Measurements from ENCODE around the gene TENM3.
"Not testable (repeated sequence)": the region's sequence is repeated elsewhere in the genome, so short reads cannot be mapped to it uniquely, and the experiment has no call there.

TENM3 gene

GRCh38 chr4:182348779-182349326, 105.7 kb downstream of the TENM3 start:
- no peak for DNase-seq
- Mint-ChIP-seq H3K36me3 (ENCODE audit: insufficient read depth) (no peaks in the 10 kb centered on the region), H3K27ac (no peak overlapping the region), H3K27me3 (peaks cover 0 to 6% of the 10 kb centered on the region in 2 donors), H3K4me3 (no peak overlapping the region), H3K4me1 (ENCODE audit: low read depth in 2 of 2) (no peaks in the 10 kb centered on the region), H3K9me3 (no peaks in the 10 kb centered on the region)
- no peak for ATAC-seq (replicated peaks)

- no peaks in the 10 kb centered on the region for H3K36me3 Mint-ChIP-seq (ENCODE audit: insufficient read depth)
- H3K4me1 Mint-ChIP-seq (ENCODE audit: low read depth in 2 of 2) = no peaks in the 10 kb centered on the region
- H3K9me3 Mint-ChIP-seq = peaks cover 3 to 5% of the 10 kb centered on the region in 2 donors
- no peak overlapping the region for H3K4me3 Mint-ChIP-seq
- DNase-seq = no peak
- H3K27me3 Mint-ChIP-seq = peaks cover 0 to 6% of the 10 kb centered on the region in 2 donors
- H3K27ac Mint-ChIP-seq = no peak overlapping the region
- ATAC-seq (replicated peaks) = no peak
Observed at GRCh38 chr4:182350041-182350440, 106.8 kb downstream of the TENM3 start.

DNA sequence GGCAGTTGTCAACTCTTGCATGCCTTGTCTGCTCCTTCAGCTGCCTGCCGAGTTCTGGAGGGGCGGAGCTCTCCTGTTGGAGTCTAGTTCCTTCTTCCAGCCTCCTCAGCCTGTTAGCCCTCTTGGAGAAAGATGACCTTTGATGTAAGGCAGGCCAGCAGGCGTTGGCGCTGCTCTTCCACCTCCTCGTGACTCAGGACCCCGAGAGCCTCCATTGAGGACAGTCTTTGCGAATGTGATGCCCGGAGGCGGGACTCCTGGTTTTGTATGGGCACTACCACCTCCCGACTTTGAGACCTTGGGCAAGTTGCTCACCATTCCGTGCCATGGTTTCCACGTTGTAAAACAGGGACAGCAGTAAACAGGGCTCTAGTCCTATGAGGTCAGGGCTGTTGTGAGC, 108.3 kb downstream of the TENM3 start:
- H3K27ac Mint-ChIP-seq = no peak overlapping the region
- no peaks in the 10 kb centered on the region for H3K36me3 Mint-ChIP-seq (ENCODE audit: insufficient read depth)
- ATAC-seq (replicated peaks) = no peak
- H3K4me1 Mint-ChIP-seq (ENCODE audit: low read depth in 2 of 2) = no peaks in the 10 kb centered on the region
- H3K27me3 Mint-ChIP-seq = peaks cover 0 to 6% of the 10 kb centered on the region in 2 donors
- H3K9me3 Mint-ChIP-seq = peaks cover 7 to 13% of the 10 kb centered on the region in 2 donors
- no peak overlapping the region for H3K4me3 Mint-ChIP-seq
- DNase-seq = no peak

DNA sequence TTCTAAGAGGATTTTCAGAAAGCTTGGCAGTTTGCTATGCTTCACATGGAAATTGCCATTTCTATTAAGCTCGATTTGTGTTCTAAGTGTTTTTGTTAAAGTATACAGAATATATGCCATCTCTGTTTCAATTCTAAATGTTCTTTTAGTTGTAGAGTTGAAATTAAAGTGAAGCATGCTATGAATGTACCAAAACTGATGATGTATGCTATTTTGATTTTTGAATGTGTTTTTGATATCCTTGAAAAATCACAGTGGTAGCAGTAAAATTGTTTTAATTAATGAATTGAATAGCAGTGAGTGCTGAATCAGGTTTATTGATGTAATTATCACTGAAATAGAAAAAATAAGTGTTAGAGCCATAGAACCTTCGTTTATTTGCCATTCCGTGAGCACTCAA, 110.9 kb downstream of the TENM3 start:
- no peaks in the 10 kb centered on the region for H3K4me1 Mint-ChIP-seq (ENCODE audit: low read depth in 2 of 2)
- ATAC-seq (replicated peaks) (no peak), DNase-seq (no peak)
- no peak overlapping the region for H3K4me3 Mint-ChIP-seq
- H3K27me3 Mint-ChIP-seq = no peaks in the 10 kb centered on the region
- peaks cover 7 to 13% of the 10 kb centered on the region in 2 donors for H3K9me3 Mint-ChIP-seq
- H3K27ac Mint-ChIP-seq = no peak overlapping the region
- H3K36me3 Mint-ChIP-seq (ENCODE audit: insufficient read depth) = no peaks in the 10 kb centered on the region

- Mint-ChIP-seq H3K36me3 (ENCODE audit: insufficient read depth) (no peaks in the 10 kb centered on the region), H3K9me3 (peaks cover 7 to 13% of the 10 kb centered on the region in 2 donors), H3K4me3 (no peak overlapping the region), H3K27ac (no peak overlapping the region), H3K4me1 (ENCODE audit: low read depth in 2 of 2) (no peaks in the 10 kb centered on the region), H3K27me3 (no peaks in the 10 kb centered on the region)
- ATAC-seq (replicated peaks) (no peak), DNase-seq (no peak)
Observed at GRCh38 chr4:182354867-182355266, 111.7 kb downstream of the TENM3 start.

DNA sequence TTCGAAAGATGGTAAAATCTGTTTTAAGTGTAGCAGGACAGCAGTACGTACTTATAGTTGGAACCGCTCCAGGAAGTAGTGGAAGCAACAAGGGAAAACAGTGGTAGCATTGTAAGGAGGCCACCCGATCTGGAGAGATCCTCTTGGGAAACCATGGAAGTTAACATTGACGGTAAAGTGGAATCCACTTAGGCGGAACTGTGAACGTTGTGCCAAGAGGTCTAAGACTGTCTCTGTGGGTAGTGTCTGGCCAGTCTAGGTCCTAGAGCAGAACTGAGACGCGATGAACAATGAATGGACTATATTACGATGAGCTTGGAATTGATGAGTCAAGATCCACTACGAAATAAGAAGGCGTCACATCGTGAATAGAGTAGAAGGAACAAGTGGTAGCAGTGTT, 124.0 kb downstream of the TENM3 start:
- DNase-seq (no peak), ATAC-seq (replicated peaks) (no peak)
- no peaks in the 10 kb centered on the region for H3K36me3 Mint-ChIP-seq (ENCODE audit: insufficient read depth)
- H3K4me1 Mint-ChIP-seq (ENCODE audit: low read depth in 2 of 2) = no peaks in the 10 kb centered on the region
- peaks cover 0 to 6% of the 10 kb centered on the region in 2 donors for H3K9me3 Mint-ChIP-seq
- H3K4me3 Mint-ChIP-seq = no peak overlapping the region
- no peak overlapping the region for H3K27ac Mint-ChIP-seq
- H3K27me3 Mint-ChIP-seq = no peaks in the 10 kb centered on the region

- ATAC-seq (replicated peaks) (no peak), DNase-seq (no peak)
- Mint-ChIP-seq H3K4me1 (ENCODE audit: low read depth in 2 of 2) (no peaks in the 10 kb centered on the region), H3K27me3 (no peaks in the 10 kb centered on the region), H3K4me3 (no peak overlapping the region), H3K9me3 (peaks cover 0 to 7% of the 10 kb centered on the region in 2 donors), H3K27ac (no peak overlapping the region), H3K36me3 (ENCODE audit: insufficient read depth) (no peaks in the 10 kb centered on the region)
Observed at GRCh38 chr4:182369211-182369610, 126.0 kb downstream of the TENM3 start.

- Mint-ChIP-seq H3K4me3 (no peak overlapping the region), H3K9me3 (peaks cover 0 to 7% of the 10 kb centered on the region in 2 donors), H3K27me3 (no peaks in the 10 kb centered on the region), H3K4me1 (ENCODE audit: low read depth in 2 of 2) (no peaks in the 10 kb centered on the region), H3K36me3 (ENCODE audit: insufficient read depth) (no peaks in the 10 kb centered on the region), H3K27ac (no peak overlapping the region)
- DNase-seq (no peak), ATAC-seq (replicated peaks) (no peak)
Observed at GRCh38 chr4:182370491-182370890, 127.3 kb downstream of the TENM3 start.

GRCh38 chr4:182380771-182381181, 137.6 kb downstream of the TENM3 start:
- no peak for ATAC-seq (replicated peaks)
- DNase-seq = no peak
- no peaks in the 10 kb centered on the region for H3K4me1 Mint-ChIP-seq (ENCODE audit: low read depth in 2 of 2)
- H3K9me3 Mint-ChIP-seq = peaks cover 2 to 19% of the 10 kb centered on the region in 2 donors
- no peak overlapping the region for H3K4me3 Mint-ChIP-seq
- H3K36me3 Mint-ChIP-seq (ENCODE audit: insufficient read depth) = no peaks in the 10 kb centered on the region
- H3K27me3 Mint-ChIP-seq = peaks cover 0 to 10% of the 10 kb centered on the region in 2 donors
- H3K27ac Mint-ChIP-seq = no peak overlapping the region

DNA sequence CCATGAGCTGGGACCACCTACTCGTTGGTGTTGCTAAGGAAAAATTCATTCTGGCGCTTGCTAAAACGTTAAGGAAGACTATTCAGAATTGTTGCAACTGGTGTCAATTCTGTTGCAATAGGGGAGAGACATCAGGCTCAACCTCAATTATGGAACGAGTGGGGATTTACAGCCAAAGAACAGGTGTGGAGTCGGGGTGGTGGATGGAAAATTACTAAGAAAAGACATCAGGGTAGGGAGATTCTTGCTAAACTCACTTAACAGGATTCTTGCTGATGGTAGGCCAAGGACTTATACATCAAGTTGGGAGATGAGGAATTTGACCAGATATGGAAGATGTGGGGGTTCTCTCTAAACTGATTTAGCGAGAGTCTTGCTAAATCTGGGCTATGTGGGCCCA, 139.7 kb downstream of the TENM3 start:
- no peaks in the 10 kb centered on the region for H3K36me3 Mint-ChIP-seq (ENCODE audit: insufficient read depth)
- no peak overlapping the region for H3K4me3 Mint-ChIP-seq
- H3K27ac Mint-ChIP-seq = no peak overlapping the region
- DNase-seq (no peak), ATAC-seq (replicated peaks) (no peak)
- no peaks in the 10 kb centered on the region for H3K4me1 Mint-ChIP-seq (ENCODE audit: low read depth in 2 of 2)
- peaks cover 2 to 15% of the 10 kb centered on the region in 2 donors for H3K9me3 Mint-ChIP-seq
- peaks cover 0 to 6% of the 10 kb centered on the region in 2 donors for H3K27me3 Mint-ChIP-seq

- Mint-ChIP-seq H3K27me3 (no peaks in the 10 kb centered on the region), H3K36me3 (ENCODE audit: insufficient read depth) (no peaks in the 10 kb centered on the region), H3K9me3 (peaks cover 2 to 8% of the 10 kb centered on the region in 2 donors), H3K27ac (no peak overlapping the region), H3K4me3 (no peak overlapping the region), H3K4me1 (ENCODE audit: low read depth in 2 of 2) (no peaks in the 10 kb centered on the region)
- ATAC-seq (replicated peaks) (no peak), DNase-seq (no peak)
Observed at GRCh38 chr4:182384631-182385091, 141.5 kb downstream of the TENM3 start.

- no peaks in the 10 kb centered on the region for H3K36me3 Mint-ChIP-seq (ENCODE audit: insufficient read depth)
- DNase-seq (no peak), ATAC-seq (replicated peaks) (no peak)
- H3K9me3 Mint-ChIP-seq = peaks cover 2 to 8% of the 10 kb centered on the region in 2 donors
- no peak overlapping the region for H3K4me3 Mint-ChIP-seq
- H3K4me1 Mint-ChIP-seq (ENCODE audit: low read depth in 2 of 2) = no peaks in the 10 kb centered on the region
- H3K27ac Mint-ChIP-seq = no peak overlapping the region
- H3K27me3 Mint-ChIP-seq = no peaks in the 10 kb centered on the region
Observed at GRCh38 chr4:182385897-182386296, 142.7 kb downstream of the TENM3 start.

- H3K4me3 Mint-ChIP-seq; H3K27ac Mint-ChIP-seq; H3K36me3 Mint-ChIP-seq (ENCODE audit: insufficient read depth); ATAC-seq (replicated peaks); H3K27me3 Mint-ChIP-seq; DNase-seq; H3K9me3 Mint-ChIP-seq; H3K4me1 Mint-ChIP-seq (ENCODE audit: low read depth in 2 of 2): not testable (repeated sequence)
Observed at GRCh38 chr4:182386576-182386975, 143.4 kb downstream of the TENM3 start.

DNA sequence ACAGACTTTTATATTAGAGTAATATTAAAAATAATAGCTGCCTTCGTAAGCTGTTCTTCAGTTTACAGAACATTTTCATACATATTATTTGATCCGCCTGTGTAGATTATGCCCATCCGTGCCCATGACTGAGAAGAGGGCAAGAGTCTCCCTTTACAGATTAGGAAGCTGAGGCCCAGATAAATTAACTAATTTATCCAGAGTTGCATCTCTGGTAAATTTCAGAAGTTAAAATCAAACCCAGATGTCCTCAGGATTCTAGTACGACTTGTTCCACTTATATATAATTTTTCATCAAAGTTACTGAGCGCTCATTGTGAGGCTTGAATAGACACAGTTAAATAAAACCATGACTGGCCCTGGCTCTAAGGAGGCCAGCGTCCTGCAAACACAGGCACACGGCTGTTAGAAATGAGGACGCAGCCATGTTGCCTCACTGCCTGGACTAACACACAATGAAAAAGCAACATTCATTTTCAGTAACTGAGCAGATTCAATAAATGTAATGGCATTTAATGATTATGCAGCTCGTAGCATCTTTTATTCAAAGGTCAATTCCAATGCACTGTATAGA, 148.0 kb downstream of the TENM3 start:
- no peaks in the 10 kb centered on the region for H3K4me1 Mint-ChIP-seq (ENCODE audit: low read depth in 2 of 2)
- no peaks in the 10 kb centered on the region for H3K27me3 Mint-ChIP-seq
- ATAC-seq (replicated peaks) = no peak

More for the DNA sequence above, 148.0 kb downstream of the TENM3 start:
- Mint-ChIP-seq H3K4me3 (no peak overlapping the region), H3K9me3 (no peaks in the 10 kb centered on the region), H3K36me3 (ENCODE audit: insufficient read depth) (no peaks in the 10 kb centered on the region), H3K27ac (no peak overlapping the region)
- DNase-seq = no peak
